CD4-positive, CD25-positive, alpha-beta regulatory T cell (primary cell): Measurements from ENCODE around the gene CHRNA1. TPM values are rescaled to one million over a fixed set of nuclear protein-coding genes. Genes with fewer than 3 reads are reported as not detected.

Source experiments
- ATAC-seq, 2 donors: fragments of 150-1000 bp; cut with Tn5 transposase; one replicate each; pipeline ENCODE4 v1.10.0; 2021; ENCODE audit warnings: low read depth in 2 of 2, moderate number of reproducible peaks in 2 of 2, moderate library complexity in 1 of 2
- DNase-seq, 3 donors: peaks; one replicate each; pipeline versions ENCODE4 v3.0.0 to v3.0.0-alpha.2; 2012 to 2022; ENCODE audit warnings: mixed read lengths in 1 of 3
- H3K27ac ChIP-seq: one replicate; pipeline ENCODE4 v1.7.0; 2013; ENCODE audit warnings: mild to moderate bottlenecking, low read length; ENCODE audit not compliant: insufficient read depth, poor library complexity, severe bottlenecking
- H3K27me3 ChIP-seq: one replicate; pipeline ENCODE4 v1.7.0; 2013; ENCODE audit warnings: low read length; ENCODE audit not compliant: control insufficient read depth, insufficient read depth
- H3K36me3 ChIP-seq: one replicate; pipeline ENCODE4 v1.7.0; 2013; ENCODE audit warnings: mild to moderate bottlenecking, low read length, moderate library complexity; ENCODE audit not compliant: control insufficient read depth, insufficient read depth
- H3K4me1 ChIP-seq: 2 replicates; pipeline ENCODE4 v1.7.0; 2013; ENCODE audit warnings: mild to moderate bottlenecking, low read length; ENCODE audit not compliant: insufficient read depth, control insufficient read depth, poor library complexity, severe bottlenecking
- H3K4me3 ChIP-seq: one replicate; pipeline ENCODE4 v1.7.0; 2013; ENCODE audit warnings: low read depth, mild to moderate bottlenecking, low read length, moderate library complexity
- H3K9me3 ChIP-seq, 2 experiments: 1 replicate in 1 of 2; 2 replicates in 1 of 2; pipeline ENCODE4 v1.7.0; 2013; ENCODE audit warnings: low read length in 2 of 2, mild to moderate bottlenecking in 1 of 2, moderate library complexity in 1 of 2; ENCODE audit not compliant: control insufficient read depth in 2 of 2
- H3K27ac Mint-ChIP-seq, 3 donors: one replicate each; pipeline ENCODE4 v1.8.0; 2020 to 2022; ENCODE audit warnings: mild to moderate bottlenecking in 3 of 3, mixed read lengths in 3 of 3, moderate library complexity in 2 of 3
- H3K27me3 Mint-ChIP-seq: one replicate; pipeline ENCODE4 v1.8.0; 2022; ENCODE audit warnings: mild to moderate bottlenecking, mixed read lengths
- H3K36me3 Mint-ChIP-seq: one replicate; pipeline ENCODE4 v1.8.0; 2020; ENCODE audit warnings: mixed read lengths
- H3K4me1 Mint-ChIP-seq, 4 donors: one replicate each; pipeline ENCODE4 v1.8.0; 2020 to 2022; ENCODE audit warnings: mixed read lengths in 4 of 4, mild to moderate bottlenecking in 1 of 4
- H3K4me3 Mint-ChIP-seq, 4 donors: one replicate each; pipeline ENCODE4 v1.8.0; 2020 to 2022; ENCODE audit warnings: mild to moderate bottlenecking in 4 of 4, mixed read lengths in 4 of 4, moderate library complexity in 3 of 4
- H3K9me3 Mint-ChIP-seq, 7 donors: one replicate each; pipeline ENCODE4 v1.8.0; 2020 to 2022; ENCODE audit warnings: mixed read lengths in 7 of 7, mild to moderate bottlenecking in 3 of 7, moderate library complexity in 2 of 7
- polyA plus RNA-seq, 4 donors: library from polyadenylated mRNA; unstranded; fragments of 300-500 nt; fragmentation: Illumina TruSeq; gene quantifications; one replicate each; pipeline ENCODE4 v1.2.3, GENCODE V29; 2021
- total RNA-seq: library from RNA; stranded (reverse); gene quantifications from one replicate; pipeline ENCODE4 v1.2.3, GENCODE V29; 2022

CHRNA1 gene
- total RNA-seq = 0.25 TPM
- polyA plus RNA-seq = under 1 TPM in 3 of 4 donors, not detected in 1; 0.41 to 0.68 (median 0.54) TPM

- H3K4me1 Mint-ChIP-seq = peaks cover 0 to 3% (median 1%) of the 10 kb centered on the region in 4 donors
- ATAC-seq = no peak
- no peak within 1 kb of the TSS for H3K4me3 ChIP-seq
These were observed at the start of gene CHRNA1 for GRCh38 chr2:174764280-174765255. Gene CHRNA1 (minus strand): TSS chr2:174764472. CDS start chr2:174764394, 78 bp downstream.

DNA sequence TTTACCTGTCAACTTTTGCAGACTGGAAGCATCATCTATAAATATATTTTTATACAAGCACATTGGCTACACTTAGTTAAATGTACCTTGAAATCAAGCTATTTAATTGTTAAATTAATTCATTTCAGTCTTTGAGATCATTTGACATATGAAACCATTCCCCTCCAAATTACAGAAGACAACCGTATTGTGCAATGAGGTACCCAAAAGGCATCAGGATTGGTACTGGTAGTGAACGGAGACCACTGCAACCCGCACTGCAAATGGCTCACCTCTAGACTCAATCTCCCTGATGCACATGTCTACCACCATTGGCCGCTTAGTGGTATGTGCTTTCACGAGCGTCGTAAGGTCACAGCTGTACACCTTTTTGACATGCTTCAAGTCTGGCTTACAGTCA is 47.8 kb upstream of the CHRNA1 start:
- no peaks in the 10 kb centered on the region for H3K27me3 ChIP-seq
- H3K36me3 ChIP-seq = no peaks in the 10 kb centered on the region
- Mint-ChIP-seq H3K9me3 (no peaks in the 10 kb centered on the region), H3K36me3 (peaks cover 5% of the 10 kb centered on the region), H3K27ac (no peak overlapping the region), H3K4me1 (no peaks in the 10 kb centered on the region), H3K4me3 (no peak overlapping the region), H3K27me3 (peaks cover 8% of the 10 kb centered on the region)
- H3K4me3 ChIP-seq = no peak overlapping the region
- ATAC-seq = no peak
- no peaks in the 10 kb centered on the region for H3K9me3 ChIP-seq
- no peaks in the 10 kb centered on the region for H3K4me1 ChIP-seq
- H3K27ac ChIP-seq = no peak overlapping the region
- DNase-seq = no peak

More at GRCh38 chr2:174764280-174765255, at the start of gene CHRNA1:
- no peaks in the 10 kb centered on the region for H3K36me3 Mint-ChIP-seq
- no peak within 1 kb of the TSS for H3K27ac Mint-ChIP-seq
- H3K36me3 ChIP-seq = no peaks in the 10 kb centered on the region
- H3K9me3 ChIP-seq = no peaks in the 10 kb centered on the region
- no peak within 1 kb of the TSS for H3K4me3 Mint-ChIP-seq
- no peak within 1 kb of the TSS for H3K27ac ChIP-seq
- DNase-seq = no peak
- peaks cover 42% of the 10 kb centered on the region for H3K27me3 Mint-ChIP-seq
- H3K9me3 Mint-ChIP-seq = peaks cover 0 to 4% (median 0%) of the 10 kb centered on the region in 7 donors
- peaks cover 4% of the 10 kb centered on the region for H3K27me3 ChIP-seq
- no peaks in the 10 kb centered on the region for H3K4me1 ChIP-seq

DNA sequence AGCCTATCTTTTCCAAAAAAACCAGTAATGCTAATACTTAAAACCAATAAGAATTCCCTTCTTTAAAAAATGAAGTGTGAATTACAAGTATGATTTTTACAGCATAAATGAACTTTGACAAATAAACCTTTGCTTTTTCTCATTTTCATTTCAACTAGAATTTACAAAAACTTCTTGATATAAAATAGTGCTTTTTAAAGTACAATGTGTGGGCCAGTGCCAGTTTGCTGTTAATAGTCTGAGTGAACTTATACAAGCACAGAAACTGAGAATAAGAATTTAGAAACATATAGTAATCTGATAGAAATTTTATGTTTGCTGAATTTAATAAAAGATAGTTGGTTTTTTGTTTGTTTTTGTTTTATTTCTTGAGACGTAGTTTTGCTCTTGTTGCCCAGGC is 43.7 kb upstream of the CHRNA1 start:
- no peak for DNase-seq
- Histone ChIP-seq H3K9me3 (no peaks in the 10 kb centered on the region), H3K36me3 (no peaks in the 10 kb centered on the region), H3K4me1 (no peaks in the 10 kb centered on the region), H3K27ac (no peak overlapping the region), H3K27me3 (no peaks in the 10 kb centered on the region), H3K4me3 (no peak overlapping the region)
- H3K36me3 Mint-ChIP-seq = no peaks in the 10 kb centered on the region
- no peak for ATAC-seq
- no peak overlapping the region for H3K27ac Mint-ChIP-seq
- no peaks in the 10 kb centered on the region for H3K4me1 Mint-ChIP-seq
- peaks cover 14% of the 10 kb centered on the region for H3K27me3 Mint-ChIP-seq
- no peak overlapping the region for H3K4me3 Mint-ChIP-seq
- H3K9me3 Mint-ChIP-seq = peaks cover 0 to 2% (median 0%) of the 10 kb centered on the region in 7 donors

GRCh38 chr2:174805803-174806202 is 41.5 kb upstream of the CHRNA1 start:
- Histone ChIP-seq H3K9me3 (no peaks in the 10 kb centered on the region), H3K27me3 (no peaks in the 10 kb centered on the region), H3K4me1 (no peaks in the 10 kb centered on the region), H3K4me3 (no peak overlapping the region), H3K36me3 (no peaks in the 10 kb centered on the region), H3K27ac (no peak overlapping the region)
- no peak overlapping the region for H3K4me3 Mint-ChIP-seq
- H3K36me3 Mint-ChIP-seq = no peaks in the 10 kb centered on the region
- no peak overlapping the region for H3K27ac Mint-ChIP-seq
- DNase-seq (no peak), ATAC-seq (no peak)
- H3K27me3 Mint-ChIP-seq = peaks cover 14% of the 10 kb centered on the region
- H3K9me3 Mint-ChIP-seq = peaks cover 0 to 2% (median 0%) of the 10 kb centered on the region in 7 donors
- no peaks in the 10 kb centered on the region for H3K4me1 Mint-ChIP-seq

DNA sequence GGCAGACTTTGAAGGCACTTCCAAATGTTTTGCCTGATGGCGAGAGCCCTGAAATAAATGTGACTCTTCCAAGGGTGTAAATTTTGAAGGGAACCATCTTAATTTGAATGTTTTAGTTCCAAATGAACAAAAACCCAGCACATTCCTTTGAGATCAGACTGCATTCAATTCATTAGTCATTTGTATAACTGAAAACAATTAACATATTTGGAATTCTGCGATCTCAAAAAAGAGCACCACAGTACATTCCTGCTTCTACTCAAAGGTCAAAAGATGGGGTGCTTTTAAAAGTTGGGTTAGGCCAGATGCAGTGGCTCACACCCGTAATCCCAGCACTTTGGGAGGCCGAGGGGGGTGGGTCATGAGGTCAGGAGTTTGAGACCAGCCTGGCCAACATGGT is 38.2 kb upstream of the CHRNA1 start:
- H3K9me3 Mint-ChIP-seq = peaks cover 0 to 2% (median 0%) of the 10 kb centered on the region in 7 donors
- no peaks in the 10 kb centered on the region for H3K4me1 Mint-ChIP-seq
- H3K36me3 Mint-ChIP-seq = no peaks in the 10 kb centered on the region
- no peak overlapping the region for H3K27ac Mint-ChIP-seq
- H3K27me3 Mint-ChIP-seq = peaks cover 13% of the 10 kb centered on the region
- Histone ChIP-seq H3K4me1 (no peaks in the 10 kb centered on the region), H3K9me3 (no peaks in the 10 kb centered on the region), H3K4me3 (no peak overlapping the region), H3K27me3 (no peaks in the 10 kb centered on the region), H3K36me3 (no peaks in the 10 kb centered on the region), H3K27ac (no peak overlapping the region)
- ATAC-seq = no peak
- no peak overlapping the region for H3K4me3 Mint-ChIP-seq
- DNase-seq = no peak

GRCh38 chr2:174800436-174801205 is 36.3 kb upstream of the CHRNA1 start:
- no peaks in the 10 kb centered on the region for H3K4me1 Mint-ChIP-seq
- no peak overlapping the region for H3K27ac Mint-ChIP-seq
- peaks cover 13% of the 10 kb centered on the region for H3K27me3 Mint-ChIP-seq
- no peaks in the 10 kb centered on the region for H3K9me3 Mint-ChIP-seq
- Histone ChIP-seq H3K27me3 (no peaks in the 10 kb centered on the region), H3K27ac (no peak overlapping the region), H3K9me3 (no peaks in the 10 kb centered on the region), H3K4me3 (no peak overlapping the region), H3K4me1 (no peaks in the 10 kb centered on the region), H3K36me3 (no peaks in the 10 kb centered on the region)
- DNase-seq = no peak
- no peaks in the 10 kb centered on the region for H3K36me3 Mint-ChIP-seq
- no peak overlapping the region for H3K4me3 Mint-ChIP-seq
- no peak for ATAC-seq

GRCh38 chr2:174798801-174799200 is 34.5 kb upstream of the CHRNA1 start:
- H3K4me1 ChIP-seq = no peaks in the 10 kb centered on the region

More at GRCh38 chr2:174798801-174799200, 34.5 kb upstream of the CHRNA1 start:
- DNase-seq (no peak), ATAC-seq (no peak)
- no peaks in the 10 kb centered on the region for H3K36me3 Mint-ChIP-seq
- no peaks in the 10 kb centered on the region for H3K9me3 Mint-ChIP-seq
- no peak overlapping the region for H3K27ac Mint-ChIP-seq
- H3K27me3 Mint-ChIP-seq = peaks cover 5% of the 10 kb centered on the region
- no peaks in the 10 kb centered on the region for H3K36me3 ChIP-seq
- no peaks in the 10 kb centered on the region for H3K4me1 Mint-ChIP-seq
- no peaks in the 10 kb centered on the region for H3K9me3 ChIP-seq
- H3K27ac ChIP-seq = no peak overlapping the region
- H3K27me3 ChIP-seq = no peaks in the 10 kb centered on the region
- H3K4me3 Mint-ChIP-seq = no peak overlapping the region
- no peak overlapping the region for H3K4me3 ChIP-seq
